Effector CD8-positive, alpha-beta T cell (primary cell): ENCODE measurements around the gene CAMKK2.
A peak's percentile ranks its signal among the peaks of the same experiment; 100 is the strongest.
"Not testable (repeated sequence)": the region's sequence is repeated elsewhere in the genome, so short reads cannot be mapped to it uniquely, and the experiment has no call there.

Source experiments
- DNase-seq: peaks from one replicate; lab custom pipeline; 2025; lab: John Stamatoyannopoulos, UW

CAMKK2 gene

DNA sequence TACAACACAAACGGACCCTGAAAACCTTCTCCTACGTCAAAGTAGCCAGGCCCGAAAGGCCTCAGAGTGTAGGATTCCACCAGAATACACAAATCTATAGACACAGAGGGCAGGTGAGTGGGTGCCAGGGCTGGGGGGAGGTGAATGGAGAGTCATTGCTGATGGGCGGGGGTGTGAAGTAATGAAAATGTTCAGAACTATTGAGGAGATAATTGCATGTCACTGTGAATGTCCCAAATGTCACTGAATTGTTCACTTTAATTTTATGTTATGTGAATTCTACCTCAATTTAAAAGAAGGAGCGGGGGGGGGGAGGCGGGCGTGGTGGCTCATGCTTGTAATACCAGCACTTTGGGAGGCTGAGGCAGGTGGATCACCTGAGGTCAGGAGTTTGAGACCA is 50.6 kb downstream of the CAMKK2 start:
- no peak for DNase-seq

- no peak for DNase-seq
These were observed 51.5 kb downstream of the CAMKK2 start for GRCh38 chr12:121245031-121245430.

DNA sequence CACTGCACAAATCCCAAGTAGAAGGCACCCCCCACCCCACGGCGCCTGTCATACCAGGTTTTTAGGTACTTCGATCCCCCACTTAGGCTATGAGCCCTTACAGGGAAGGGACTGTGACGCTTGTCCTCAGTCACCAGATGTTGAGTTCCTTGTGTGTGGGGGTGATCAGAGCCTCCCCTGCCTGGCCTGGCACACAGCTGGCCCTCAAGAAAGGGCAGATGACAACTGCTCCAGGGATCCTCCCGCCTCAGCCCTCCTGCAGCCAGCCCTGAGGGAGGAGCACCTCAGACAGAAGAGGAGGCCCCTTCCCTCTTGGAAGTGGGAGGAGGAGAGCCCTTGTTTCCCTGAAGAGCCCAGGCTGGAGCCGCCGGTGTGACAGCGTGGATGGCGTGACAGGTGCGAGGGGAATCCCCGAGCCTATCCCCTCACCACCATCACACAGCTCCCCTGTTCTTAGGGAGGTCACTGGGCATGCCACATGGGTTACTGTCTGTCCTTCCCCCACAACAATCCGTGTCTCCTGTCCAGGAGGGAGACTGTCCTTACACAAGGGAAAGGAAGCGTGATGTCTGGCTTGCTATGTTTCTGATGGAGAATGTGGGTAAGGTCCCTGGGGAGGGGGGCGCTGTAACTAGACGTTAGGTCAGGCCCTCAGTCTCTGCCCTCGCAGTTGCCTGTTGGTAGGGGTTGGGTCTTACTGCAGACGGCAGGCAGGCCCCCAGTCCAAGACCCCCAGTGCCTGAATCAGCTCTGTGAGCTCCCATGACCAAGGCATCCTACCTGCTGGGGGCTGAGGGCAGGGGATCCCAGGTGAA is 55.1 kb downstream of the CAMKK2 start:
- DNase-seq = no peak

- DNase-seq = peak; percentile 96
These were observed 55.9 kb downstream of the CAMKK2 start for GRCh38 chr12:121240484-121241101.

DNA sequence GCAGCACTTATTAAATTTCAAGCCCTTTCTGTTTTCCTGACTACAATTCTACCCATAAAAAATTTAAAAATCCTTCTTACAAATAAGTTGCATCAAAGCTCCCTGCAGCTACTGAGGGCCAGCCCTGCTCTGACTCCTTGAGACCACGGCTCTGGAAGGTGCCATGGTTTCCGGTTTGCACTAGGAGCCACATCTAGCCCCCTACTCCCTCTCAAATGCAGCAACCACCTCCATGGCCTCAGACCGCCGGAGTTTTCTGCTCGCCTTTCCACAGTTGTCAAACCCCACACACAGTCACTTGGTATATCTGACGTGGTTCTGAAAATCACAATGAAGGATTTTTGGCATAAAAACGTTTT is 56.5 kb downstream of the CAMKK2 start:
- no peak for DNase-seq

GRCh38 chr12:121239351-121240061 is 57.0 kb downstream of the CAMKK2 start:
- DNase-seq = no peak

DNA sequence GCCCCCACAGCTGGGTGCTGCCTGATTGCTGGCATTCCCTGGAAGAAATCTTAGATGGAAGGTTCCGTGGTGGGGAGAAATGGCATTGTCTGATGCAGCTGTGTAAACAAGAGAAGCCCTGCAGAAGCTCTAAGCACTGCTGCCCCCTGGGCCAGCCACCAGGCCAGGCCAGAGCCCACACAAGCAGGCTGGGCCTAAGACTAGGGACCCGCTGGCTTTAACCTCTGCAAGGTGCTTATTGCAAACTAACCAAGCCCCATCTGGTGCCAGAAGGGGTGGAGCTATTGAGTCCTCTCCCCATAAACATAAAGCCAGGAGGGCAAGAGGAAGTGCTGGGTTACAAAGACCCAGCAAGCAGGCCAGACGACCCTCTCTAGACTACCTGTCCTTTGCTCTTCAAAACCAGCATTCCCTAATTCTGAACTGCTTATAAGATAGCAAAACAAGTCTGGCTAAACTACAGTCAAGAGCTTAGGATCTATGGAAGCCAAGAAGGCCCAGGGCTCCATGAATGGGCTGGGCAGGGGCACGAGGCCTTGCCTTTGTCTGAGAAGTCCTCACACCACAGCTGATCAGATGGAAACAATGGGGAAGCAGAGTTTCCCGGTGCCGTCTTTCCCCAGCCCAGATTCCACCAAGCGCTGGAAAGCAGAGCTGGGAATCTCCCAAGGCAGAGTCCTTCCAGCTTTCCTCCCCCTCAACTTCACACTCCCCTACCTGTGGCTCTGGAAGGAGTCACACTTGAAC is 57.7 kb downstream of the CAMKK2 start:
- DNase-seq = no peak

DNA sequence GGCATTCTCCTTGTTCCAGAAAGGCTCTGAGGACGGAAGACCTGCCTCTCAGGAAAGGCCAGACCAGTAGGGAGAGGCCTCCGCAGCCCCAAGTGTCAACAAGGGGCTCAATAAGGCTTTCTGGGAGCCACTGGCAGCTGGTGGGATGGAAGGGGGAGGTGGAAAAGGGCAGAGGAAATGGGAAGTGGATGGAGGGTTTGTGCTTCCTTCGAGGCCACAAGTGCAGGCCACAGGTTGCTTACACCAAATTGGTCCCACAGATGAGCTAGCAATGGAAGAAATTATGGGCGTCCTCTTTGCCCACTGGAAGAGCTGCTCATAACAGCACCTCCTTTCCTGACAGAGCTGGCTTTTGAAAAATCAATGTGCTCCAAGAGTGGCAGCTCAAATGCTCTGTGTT is 58.4 kb downstream of the CAMKK2 start:
- DNase-seq = no peak

GRCh38 chr12:121237415-121237814 is 59.1 kb downstream of the CAMKK2 start:
- DNase-seq = no peak

DNA sequence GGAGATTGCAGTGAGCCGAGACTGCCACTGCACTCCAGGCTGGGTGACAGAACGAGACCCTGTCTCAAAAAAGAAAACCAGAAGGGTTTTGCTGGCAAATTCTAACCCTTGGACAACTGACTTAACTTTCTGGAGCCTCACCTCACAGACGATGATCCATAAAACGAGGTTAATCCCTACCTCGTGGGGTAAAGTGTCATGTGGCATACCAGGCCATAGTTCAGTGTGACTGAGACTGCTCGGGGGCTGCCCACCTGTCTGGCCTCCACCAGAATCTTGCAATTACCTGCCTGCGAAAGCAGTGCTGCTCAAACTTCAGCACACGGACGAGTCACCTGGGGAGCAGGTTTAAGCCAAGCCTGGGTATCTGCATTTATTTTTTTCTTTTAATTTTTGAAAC is 59.7 kb downstream of the CAMKK2 start:
- DNase-seq = no peak

DNA sequence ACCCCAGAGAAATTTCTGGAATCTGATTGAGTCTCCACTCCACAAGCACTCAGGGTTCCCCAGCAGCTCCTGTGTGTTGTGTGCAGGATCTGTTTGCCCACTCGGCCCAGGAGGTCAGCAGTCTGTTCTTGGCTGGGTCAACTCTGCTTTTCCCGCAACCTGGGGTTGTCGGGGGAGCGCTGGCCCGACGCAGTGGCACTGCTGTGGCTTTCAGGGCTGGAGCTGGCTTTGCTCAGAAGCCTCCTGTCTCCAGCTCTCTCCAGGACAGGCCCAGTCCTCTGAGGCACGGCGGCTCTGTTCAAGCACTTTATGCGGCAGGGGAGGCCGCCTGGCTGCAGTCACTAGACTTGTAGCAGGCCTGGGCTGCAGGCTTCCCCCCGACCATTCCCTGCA is 62.9 kb downstream of the CAMKK2 start:
- no peak for DNase-seq

DNA sequence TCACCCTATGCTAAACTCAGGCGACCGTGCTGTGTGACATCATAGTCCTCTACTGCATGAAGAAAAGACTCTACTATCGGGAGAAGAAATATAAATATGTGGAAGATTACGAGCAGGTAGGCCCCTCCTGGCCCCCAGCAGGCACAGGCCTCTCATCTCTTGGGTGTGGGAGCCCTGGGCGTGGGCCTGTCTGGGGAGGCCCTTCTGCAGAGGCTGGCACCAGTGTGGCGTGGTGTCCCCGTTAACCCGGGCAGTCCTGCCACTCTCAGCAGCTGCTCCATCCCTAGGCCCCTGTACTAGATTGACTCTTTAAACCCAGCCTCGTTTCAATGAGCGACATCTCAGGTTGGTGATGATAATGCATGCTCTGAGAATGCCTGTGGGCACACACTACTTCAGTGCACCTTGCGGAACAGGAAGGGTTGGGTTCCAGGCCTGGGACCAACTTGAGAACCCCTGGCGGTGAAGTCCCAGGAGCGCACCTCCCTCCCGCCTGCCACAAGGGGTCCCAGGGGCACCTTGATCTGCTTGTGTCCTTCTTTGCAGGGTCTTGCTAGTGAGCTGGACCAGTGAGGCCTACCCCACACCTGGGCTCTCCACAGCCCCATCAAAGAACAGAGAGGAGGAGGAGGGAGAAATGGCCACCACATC is 63.4 kb downstream of the CAMKK2 start:
- DNase-seq = no peak

DNA sequence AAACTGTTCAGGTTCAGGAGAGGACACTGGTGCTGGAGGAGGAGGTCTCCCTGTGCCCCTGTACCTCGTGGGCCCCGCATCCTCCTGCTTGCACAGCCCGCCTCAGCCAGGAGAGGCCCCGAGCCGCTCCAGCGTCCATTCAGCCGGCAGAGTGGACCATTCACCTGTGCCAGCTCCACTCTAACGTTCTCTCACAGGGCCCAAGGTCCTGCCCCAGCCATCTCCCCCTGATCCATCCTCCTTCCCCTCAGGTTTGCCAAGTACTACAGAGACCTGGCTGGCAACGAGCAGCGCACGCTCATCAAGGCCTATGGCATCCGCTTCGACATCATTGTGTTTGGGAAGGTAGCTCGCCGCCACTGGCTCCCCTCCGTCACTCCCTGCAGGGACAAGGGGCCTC is 64.3 kb downstream of the CAMKK2 start:
- no peak for DNase-seq

- DNase-seq = no peak
These were observed 66.0 kb downstream of the CAMKK2 start for GRCh38 chr12:121230538-121230907.

DNA sequence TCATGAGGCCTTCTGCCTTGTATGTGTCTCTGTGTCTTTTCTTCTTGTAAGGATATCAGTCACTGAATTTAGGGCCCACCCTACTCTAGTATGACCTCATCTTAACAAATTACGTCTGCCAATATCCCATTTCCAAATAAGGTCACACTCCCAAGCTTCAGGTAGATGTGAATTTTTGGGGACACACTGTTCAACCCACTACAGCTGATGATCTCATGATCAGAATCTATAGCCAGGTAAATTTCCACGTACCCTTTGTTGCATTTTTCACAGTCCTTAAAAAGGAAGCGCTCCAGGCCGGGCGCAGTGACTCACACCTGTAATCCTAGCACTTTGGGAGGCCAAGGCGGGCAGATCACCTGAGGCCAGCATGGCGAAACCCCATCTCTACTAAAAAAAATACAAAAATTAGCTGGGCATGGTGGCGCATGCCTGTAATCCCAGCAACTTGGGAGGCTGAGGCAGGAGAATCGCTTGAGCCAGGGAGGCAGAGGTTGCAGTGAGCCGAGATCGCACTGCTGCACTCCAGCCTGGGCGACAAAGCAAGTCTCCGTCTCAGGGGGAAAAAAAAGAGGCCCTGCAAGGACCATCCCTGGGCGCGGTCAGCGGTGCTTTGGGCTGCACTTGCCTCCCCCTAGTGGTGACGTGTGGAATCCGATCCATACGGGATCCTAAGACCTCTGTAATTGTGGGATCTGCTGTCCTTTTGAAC is 66.5 kb downstream of the CAMKK2 start:
- peak; percentile 36 for DNase-seq

GRCh38 chr12:121228919-121229665 is 67.4 kb downstream of the CAMKK2 start:
- DNase-seq = no peak

DNA sequence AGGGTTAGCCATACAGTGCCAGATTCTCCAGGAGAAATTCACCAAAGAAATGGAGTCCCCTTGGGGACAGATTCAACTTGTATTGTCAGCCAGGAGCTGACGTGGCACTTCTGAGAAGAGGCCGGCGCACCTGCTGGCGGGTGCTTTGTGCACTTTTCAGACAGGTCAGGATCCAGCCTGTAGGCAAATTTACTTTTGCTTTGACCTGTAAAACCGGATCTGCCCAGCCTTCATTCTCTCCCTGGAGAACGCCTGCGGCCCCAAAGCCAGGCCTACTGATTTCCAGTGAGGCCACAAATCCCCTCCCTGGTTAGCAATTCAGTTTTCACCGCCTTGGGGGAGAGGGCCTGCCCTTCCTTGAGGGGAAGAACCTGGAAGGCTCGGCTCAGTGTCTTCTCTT is 69.2 kb downstream of the CAMKK2 start:
- no peak for DNase-seq

DNA sequence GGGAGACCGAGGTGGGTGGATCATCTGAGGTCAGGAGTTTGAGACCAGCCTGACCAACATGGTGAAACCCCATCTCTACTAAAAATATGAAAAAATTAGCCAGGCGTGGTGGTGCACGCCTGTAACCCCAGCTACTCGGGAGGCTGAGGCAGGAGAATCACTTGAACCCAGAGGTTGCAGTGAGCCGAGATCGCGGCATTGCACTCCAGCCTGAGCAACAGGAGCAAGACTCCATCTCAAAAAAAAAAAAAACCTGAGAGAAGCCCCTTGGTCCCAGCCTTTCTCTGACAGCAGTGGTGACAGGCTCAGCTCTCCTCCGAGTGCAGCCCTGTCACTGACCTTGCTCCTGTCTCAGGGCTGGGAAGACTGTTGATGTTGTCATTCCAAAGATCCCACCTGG is 69.6 kb downstream of the CAMKK2 start:
- DNase-seq = not testable (repeated sequence)

GRCh38 chr12:121226399-121226798 is 70.1 kb downstream of the CAMKK2 start:
- no peak for DNase-seq

DNA sequence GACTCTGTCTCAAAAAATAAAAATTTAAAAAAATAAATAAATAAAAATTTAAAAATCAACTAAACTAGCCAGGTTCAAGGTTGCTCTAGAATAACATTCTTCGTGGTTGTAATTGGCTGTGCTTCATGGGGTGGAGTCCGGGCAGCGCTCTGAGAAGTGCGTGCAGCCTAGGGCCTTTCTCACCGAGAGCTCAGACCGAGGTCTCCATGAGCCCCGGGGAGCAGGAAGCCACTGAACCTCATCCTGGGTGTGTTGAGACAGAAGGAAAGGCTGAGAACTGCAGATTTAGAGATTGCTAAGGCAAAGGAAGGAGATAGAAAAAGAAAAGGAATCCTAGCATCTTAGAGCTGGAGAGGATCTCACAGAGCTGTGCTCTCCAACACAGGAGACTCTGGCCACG is 71.9 kb downstream of the CAMKK2 start:
- no peak for DNase-seq
